Amniotic stem cell (primary cell): Measurements from ENCODE around the gene CLDN15.
"Not testable (repeated sequence)": the region's sequence is repeated elsewhere in the genome, so short reads cannot be mapped to it uniquely, and the experiment has no call there.

Experiments
- DNase-seq: peaks from one replicate; lab custom pipeline; 2025; lab: John Stamatoyannopoulos, UW

Gene CLDN15

DNA sequence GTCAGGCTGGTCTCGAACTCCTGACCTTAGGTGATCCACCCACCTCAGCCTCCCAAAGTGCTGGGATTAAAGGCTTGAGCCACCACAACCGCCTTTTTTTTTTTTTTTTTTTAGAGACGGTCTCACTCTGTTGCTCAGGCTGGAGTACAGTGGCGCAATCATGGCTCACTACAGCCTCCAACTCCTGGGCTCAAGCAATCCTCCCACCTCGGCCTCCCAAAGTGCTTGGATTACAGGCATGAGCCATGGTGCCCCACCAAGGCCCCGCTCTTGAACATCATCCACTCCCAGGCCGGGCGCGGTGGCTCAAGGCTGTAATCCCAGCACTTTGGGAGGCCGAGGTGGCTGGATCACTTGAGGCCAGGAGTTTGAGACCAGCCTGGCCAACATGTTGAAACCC lies 38.1 kb downstream of the CLDN15 start:
- not testable (repeated sequence) for DNase-seq

DNA sequence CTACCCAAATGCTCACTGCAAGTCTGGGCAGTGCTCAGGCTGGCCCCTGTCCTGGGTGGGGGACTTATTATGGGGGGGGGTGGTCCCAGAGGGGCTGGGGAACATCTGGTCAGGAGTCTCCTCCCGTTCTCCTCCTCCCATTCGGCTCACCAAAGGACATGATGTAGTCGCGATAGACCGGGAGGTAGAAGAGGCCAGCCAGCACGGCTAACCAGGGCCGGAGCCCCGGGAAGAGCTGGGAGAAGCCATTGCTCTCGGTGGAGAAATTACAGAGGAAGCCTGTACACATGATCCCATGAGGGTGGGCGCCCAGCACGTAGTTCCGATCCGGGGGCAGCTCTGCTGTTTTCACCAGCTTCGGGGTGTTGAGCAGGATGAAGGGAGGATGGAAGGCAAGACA lies 39.1 kb downstream of the CLDN15 start:
- DNase-seq, result no peak

DNA sequence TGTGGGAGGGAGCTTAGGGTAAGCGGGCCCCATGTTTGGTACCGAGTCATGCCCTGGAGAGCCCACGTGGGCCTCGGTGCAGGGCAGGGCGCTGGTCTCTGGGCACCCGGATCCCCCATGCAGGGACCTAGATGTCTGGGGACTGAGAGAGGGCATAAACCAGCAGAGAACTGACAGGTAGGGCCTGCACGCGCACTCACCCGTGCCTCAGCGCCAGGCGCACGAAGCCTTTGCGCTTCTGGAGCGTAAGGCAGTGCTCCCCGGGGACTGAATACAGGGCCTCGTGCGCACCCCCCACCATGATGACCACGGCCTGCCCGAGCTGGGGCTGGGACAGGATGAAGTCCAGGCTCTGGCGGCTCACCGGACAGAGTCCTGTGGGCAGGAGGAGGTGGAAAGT lies 39.6 kb downstream of the CLDN15 start:
- DNase-seq, result no peak

DNA sequence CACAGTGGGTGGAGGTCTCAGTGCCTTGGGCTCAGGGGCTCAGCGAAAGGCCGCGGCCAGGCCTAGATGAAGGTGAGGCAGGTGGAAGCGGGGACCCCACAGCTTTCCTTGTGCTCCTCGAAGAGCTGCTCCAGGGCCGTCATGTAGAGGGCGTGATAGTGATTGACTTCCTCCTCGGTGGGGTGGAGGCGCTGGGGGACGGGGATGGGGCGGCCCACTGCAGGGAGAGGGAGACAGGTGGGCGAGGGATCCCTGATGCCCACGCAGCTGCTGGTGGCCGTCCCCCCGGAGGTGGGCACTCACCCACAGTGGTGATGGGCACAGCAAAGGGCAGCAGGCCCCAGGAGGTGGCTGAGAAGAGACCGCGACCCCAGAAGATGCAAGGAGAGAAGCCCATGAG lies 41.7 kb downstream of the CLDN15 start:
- DNase-seq, result no peak

DNA sequence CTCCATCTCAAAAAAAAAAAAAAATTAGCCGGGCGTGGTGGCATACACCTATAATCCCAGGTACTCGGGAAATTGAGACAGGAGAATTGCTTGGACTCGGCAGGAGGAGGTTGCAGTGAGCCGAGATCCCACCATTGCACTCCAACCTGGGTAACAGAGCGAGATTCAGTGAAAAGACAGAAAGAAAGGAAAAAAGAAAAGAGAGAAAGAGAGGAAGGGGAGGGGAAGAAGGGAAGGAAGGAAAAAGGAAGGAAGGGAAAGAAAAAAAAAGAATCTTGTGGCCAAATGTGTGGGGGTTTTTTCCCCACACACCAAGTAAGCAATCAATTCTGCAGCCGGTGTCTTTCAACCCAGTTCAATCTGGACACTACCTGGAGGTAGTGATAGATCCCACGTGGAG lies 48.5 kb downstream of the CLDN15 start:
- no peak for DNase-seq

DNA sequence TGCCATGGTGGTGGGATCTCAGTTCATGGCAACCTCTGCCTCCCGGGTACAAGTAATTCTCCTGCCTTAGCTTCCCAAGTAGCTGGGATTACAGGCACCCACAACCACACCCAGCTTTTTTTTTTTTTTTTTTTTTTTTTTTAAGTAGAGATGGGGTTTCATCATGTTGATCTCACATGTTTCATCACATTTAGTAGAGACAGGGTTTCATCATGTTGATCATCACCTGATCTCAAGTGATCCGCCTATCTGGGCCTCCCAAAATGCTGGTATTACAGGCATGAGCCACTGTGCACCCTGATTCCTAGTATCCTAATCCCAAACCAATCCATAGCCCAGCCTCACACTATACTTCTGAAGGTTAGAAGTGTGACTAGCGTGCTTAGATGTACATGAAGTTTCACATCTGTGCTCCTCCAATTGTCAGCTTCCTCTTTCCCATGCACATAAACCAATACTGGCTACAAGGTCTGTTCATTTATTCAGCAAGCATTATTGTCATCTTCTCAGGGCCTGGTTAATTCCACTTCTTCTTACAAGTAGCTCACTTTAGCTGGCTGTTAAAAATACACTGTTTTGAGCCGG lies 50.7 kb downstream of the CLDN15 start:
- DNase-seq, result no peak

DNA sequence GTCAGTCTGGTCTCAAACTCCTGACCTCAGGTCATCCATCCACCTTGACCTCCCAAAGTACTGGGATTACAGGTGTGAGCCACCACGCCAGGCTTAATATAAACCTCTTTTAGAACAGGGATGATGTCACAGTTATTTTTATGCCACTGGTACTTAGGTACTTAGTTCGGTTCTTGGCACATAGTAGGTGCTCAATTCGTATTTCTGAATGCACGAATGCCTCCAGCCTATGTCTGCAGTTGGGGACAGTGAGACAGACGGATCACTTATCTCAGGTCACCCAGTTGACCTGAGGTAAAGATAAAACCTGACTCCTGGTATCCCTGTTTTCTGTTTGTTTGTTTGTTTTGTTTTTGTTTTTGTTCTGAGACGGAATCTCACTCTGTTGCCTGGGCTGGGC lies 51.4 kb downstream of the CLDN15 start:
- DNase-seq, result no peak

DNA sequence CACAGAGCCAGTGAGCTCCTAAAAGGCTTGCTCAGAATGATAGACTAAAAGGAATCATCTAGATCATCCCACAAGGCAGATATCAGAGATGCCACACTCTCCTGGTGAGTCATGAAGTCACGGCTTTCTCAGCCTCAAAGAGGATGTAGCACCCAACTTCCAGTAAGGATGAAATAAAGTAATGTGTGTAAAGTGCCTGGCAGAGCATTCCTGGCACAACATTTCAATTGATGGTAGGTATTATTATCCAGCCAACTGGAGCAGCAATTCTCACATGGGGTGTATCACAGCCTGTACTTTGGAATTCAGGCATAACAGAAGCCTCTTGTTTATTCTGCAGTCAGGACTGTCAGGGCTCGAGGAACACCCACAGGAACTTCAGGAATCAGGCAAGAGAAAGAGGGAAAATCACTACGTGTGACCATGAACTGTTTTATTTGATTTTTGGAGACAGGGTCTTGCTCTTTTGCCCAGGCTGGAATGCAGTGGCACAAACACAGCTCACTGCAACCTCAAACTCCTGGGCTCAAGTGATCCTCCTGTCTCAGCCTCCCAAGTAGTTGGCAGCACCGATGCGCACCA lies 52.3 kb downstream of the CLDN15 start:
- DNase-seq, result no peak
